Endodermal cell (in vitro differentiated cells): ENCODE results near the gene SF3B3. TPM values are rescaled to one million over a fixed set of nuclear protein-coding genes. Genes with fewer than 3 reads are reported as not detected.

Experiments
- DNase-seq: peaks from one replicate; pipeline ENCODE4 v3.0.0-alpha.2; 2017
- H3K27ac ChIP-seq: 2 replicates; pipeline ENCODE4 v1.5.1; 2013; ENCODE audit warnings: mild to moderate bottlenecking, low read depth, low read length, moderate library complexity
- H3K27me3 ChIP-seq: 2 replicates; pipeline ENCODE4 v1.6.1; 2013; ENCODE audit warnings: mild to moderate bottlenecking, low read length, moderate library complexity; ENCODE audit not compliant: insufficient read depth, control insufficient read depth, poor library complexity, severe bottlenecking
- H3K36me3 ChIP-seq: 2 replicates; pipeline ENCODE4 v1.7.0; 2013; ENCODE audit warnings: mild to moderate bottlenecking, low read length, moderate library complexity; ENCODE audit not compliant: control insufficient read depth, insufficient read depth
- H3K4me1 ChIP-seq: one replicate; pipeline ENCODE4 v1.7.0; 2013; ENCODE audit warnings: low read length; ENCODE audit not compliant: control insufficient read depth, insufficient read depth
- H3K4me3 ChIP-seq: 2 replicates; pipeline ENCODE4 v1.5.1; 2013; ENCODE audit warnings: mild to moderate bottlenecking, low read length, moderate library complexity
- H3K9ac ChIP-seq: 2 replicates; pipeline ENCODE4 v1.6.1; 2013; ENCODE audit warnings: mild to moderate bottlenecking, low read length, moderate library complexity; ENCODE audit not compliant: poor library complexity, severe bottlenecking; ENCODE audit errors: extremely low read depth
- H3K9me3 ChIP-seq: 2 replicates; pipeline ENCODE4 v1.6.1; 2013; ENCODE audit warnings: mild to moderate bottlenecking, low read length, moderate library complexity; ENCODE audit not compliant: control insufficient read depth
- H3K27ac Mint-ChIP-seq: 2 replicates; pipeline ENCODE4 v1.8.0; 2020; ENCODE audit warnings: mixed read lengths
- H3K27me3 Mint-ChIP-seq: 2 replicates; pipeline ENCODE4 v1.8.0; 2021; ENCODE audit warnings: mild to moderate bottlenecking, mixed read lengths; ENCODE audit not compliant: insufficient read depth
- H3K36me3 Mint-ChIP-seq: 2 replicates; pipeline ENCODE4 v1.8.0; 2020; ENCODE audit warnings: low read depth, mixed read lengths
- H3K4me1 Mint-ChIP-seq: 2 replicates; pipeline ENCODE4 v1.8.0; 2020; ENCODE audit warnings: mixed read lengths
- H3K4me3 Mint-ChIP-seq: 2 replicates; pipeline ENCODE4 v1.8.0; 2020; ENCODE audit warnings: mild to moderate bottlenecking, moderate library complexity, mixed read lengths
- H3K9me3 Mint-ChIP-seq: 2 replicates; pipeline ENCODE4 v1.8.0; 2020; ENCODE audit warnings: mild to moderate bottlenecking, mixed read lengths
- whole genome bisulfite sequencing, 2 experiments: methylation state at CpG; one replicate each; pipeline versions ENCODE4 v1.1.5 to v1.1.7; 2013; ENCODE audit warnings: missing lambda C conversion rate in 2 of 2, mixed read lengths in 1 of 2; ENCODE audit not compliant: insufficient coverage in 1 of 2, insufficient read length in 1 of 2; 5-methylcytosine and 5-hydroxymethylcytosine counted together
- total RNA-seq, 2 donors: library from RNA; stranded (reverse); fragmentation: NEBNext Ultra II Directional in 1 of 2; extraction: Animal tissue kit (Norgen Biotek cat#: 25700) in 1 of 2; gene quantifications; 2 replicates in 1 of 2; 3 replicates in 1 of 2; pipeline ENCODE4 v1.2.1, GENCODE V29; 2021
- TF ChIP-seq, protein P1 (sequence below): fragments of 200-600 bp; sonication (generic); conservative IDR thresholded peaks from 2 replicates; pipeline ENCODE4 v1.5.0; 2021; ENCODE audit warnings: antibody characterized with exemption, mild to moderate bottlenecking

SF3B3 gene
- total RNA-seq, 2 donors from 2014 or later = 479 to 484 TPM

DNA sequence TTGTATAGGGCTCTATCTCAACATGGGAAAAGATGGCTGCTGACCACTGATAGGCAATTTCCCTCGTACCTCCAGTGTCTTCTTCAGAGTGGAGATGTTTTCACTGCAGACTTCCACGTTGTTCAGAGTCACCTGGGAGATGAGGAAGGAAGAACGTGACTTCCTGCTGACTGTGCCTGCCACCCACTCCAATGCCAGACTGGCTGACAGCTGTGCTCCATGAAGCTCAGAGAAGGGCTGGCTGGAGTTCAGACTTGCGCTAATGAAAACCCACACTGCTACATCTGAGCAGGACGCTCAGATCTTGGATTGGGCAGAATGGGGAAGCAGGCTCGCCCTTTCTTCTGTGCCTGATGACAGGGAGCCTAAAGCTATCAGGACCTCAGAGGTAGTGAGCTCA, 33.4 kb upstream of the SF3B3 start:
- H3K4me1 ChIP-seq = no peaks in the 10 kb centered on the region
- no peak overlapping the region for H3K27ac Mint-ChIP-seq
- no peak overlapping the region for H3K4me3 ChIP-seq
- TF ChIP-seq, protein P1, sequence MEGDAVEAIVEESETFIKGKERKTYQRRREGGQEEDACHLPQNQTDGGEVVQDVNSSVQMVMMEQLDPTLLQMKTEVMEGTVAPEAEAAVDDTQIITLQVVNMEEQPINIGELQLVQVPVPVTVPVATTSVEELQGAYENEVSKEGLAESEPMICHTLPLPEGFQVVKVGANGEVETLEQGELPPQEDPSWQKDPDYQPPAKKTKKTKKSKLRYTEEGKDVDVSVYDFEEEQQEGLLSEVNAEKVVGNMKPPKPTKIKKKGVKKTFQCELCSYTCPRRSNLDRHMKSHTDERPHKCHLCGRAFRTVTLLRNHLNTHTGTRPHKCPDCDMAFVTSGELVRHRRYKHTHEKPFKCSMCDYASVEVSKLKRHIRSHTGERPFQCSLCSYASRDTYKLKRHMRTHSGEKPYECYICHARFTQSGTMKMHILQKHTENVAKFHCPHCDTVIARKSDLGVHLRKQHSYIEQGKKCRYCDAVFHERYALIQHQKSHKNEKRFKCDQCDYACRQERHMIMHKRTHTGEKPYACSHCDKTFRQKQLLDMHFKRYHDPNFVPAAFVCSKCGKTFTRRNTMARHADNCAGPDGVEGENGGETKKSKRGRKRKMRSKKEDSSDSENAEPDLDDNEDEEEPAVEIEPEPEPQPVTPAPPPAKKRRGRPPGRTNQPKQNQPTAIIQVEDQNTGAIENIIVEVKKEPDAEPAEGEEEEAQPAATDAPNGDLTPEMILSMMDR = no peak
- WGBS, 2 experiments = 94 to 99% methylated on average over 6 of the region's 6 CpGs
- no peak for DNase-seq
- no peaks in the 10 kb centered on the region for H3K9me3 Mint-ChIP-seq
- no peak overlapping the region for H3K4me3 Mint-ChIP-seq
- no peaks in the 10 kb centered on the region for H3K9me3 ChIP-seq
- peaks cover 33% of the 10 kb centered on the region for H3K36me3 ChIP-seq
- H3K27ac ChIP-seq = no peak overlapping the region
- peaks cover 44% of the 10 kb centered on the region for H3K36me3 Mint-ChIP-seq
- H3K4me1 Mint-ChIP-seq = no peaks in the 10 kb centered on the region
- H3K9ac ChIP-seq = no peak overlapping the region
- no peaks in the 10 kb centered on the region for H3K27me3 Mint-ChIP-seq
- H3K27me3 ChIP-seq = no peaks in the 10 kb centered on the region

DNA sequence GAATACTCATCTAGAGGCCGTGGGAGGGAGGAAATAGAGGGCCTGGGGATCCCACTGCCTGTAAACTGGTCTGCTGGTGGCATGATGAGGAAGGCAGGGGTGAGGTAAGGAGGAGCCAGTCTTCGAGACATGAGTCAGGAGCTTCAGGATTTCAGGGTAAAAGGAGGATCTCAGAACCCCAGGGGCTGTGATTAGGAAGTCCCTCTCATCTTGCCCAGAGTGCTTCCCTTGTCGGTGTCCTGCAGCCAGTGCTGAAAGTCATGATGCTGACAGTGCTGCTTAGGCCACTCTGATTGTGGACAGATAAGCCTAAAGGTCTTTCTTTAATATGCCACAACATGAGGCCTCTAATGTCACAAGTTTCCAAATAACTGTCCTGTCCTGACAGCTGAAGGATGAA, 29.8 kb upstream of the SF3B3 start:
- H3K36me3 Mint-ChIP-seq = peaks cover 63% of the 10 kb centered on the region
- no peaks in the 10 kb centered on the region for H3K27me3 Mint-ChIP-seq
- Histone ChIP-seq H3K27me3 (no peaks in the 10 kb centered on the region), H3K9me3 (no peaks in the 10 kb centered on the region), H3K36me3 (peaks cover 66% of the 10 kb centered on the region), H3K4me1 (no peaks in the 10 kb centered on the region), H3K4me3 (no peak overlapping the region), H3K9ac (no peak overlapping the region), H3K27ac (no peak overlapping the region)
- H3K9me3 Mint-ChIP-seq = no peaks in the 10 kb centered on the region
- TF ChIP-seq, protein P1 = no peak
- H3K4me1 Mint-ChIP-seq = no peaks in the 10 kb centered on the region
- no peak overlapping the region for H3K27ac Mint-ChIP-seq
- no peak overlapping the region for H3K4me3 Mint-ChIP-seq
- DNase-seq = no peak
- 92 to 95% methylated on average over 2 to 3 of the region's 3 CpGs for WGBS, 2 experiments

DNA sequence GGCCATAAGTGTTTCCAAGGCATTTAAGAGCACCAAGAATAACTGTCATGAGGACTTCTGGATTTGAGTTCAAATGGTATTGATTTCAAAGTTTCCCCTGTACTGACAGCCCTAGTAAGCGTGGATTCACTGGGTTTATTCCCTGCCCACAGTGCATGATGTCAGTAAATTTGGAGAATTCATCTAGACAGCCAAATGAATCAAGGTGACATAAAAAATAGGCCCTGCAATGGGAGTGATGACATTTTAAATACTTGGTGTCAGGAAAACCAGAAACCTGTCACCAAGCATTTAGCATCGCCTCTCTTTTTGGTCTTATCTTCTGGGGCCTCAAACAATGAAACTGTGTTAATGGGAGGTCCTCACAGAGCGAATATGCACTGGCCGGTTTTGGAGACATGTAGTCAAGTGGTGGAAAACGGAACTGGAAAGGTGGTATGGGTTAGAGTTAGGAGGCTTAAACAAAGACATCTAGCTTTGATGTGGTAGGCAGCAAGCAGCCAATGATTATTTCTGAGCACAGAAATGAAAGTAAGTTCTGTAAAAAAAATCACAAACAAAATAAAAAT, 29.3 kb upstream of the SF3B3 start:
- no peaks in the 10 kb centered on the region for H3K9me3 Mint-ChIP-seq
- no peak overlapping the region for H3K4me3 ChIP-seq
- no peaks in the 10 kb centered on the region for H3K27me3 ChIP-seq
- H3K4me3 Mint-ChIP-seq = no peak overlapping the region
- no peak overlapping the region for H3K27ac ChIP-seq
- TF ChIP-seq, protein P1 = no peak
- peaks cover 66% of the 10 kb centered on the region for H3K36me3 Mint-ChIP-seq
- 81 to 85% methylated on average over 4 to 5 of the region's 5 CpGs for WGBS, 2 experiments
- DNase-seq = no peak
- no peaks in the 10 kb centered on the region for H3K27me3 Mint-ChIP-seq
- no peaks in the 10 kb centered on the region for H3K4me1 Mint-ChIP-seq
- H3K27ac Mint-ChIP-seq = no peak overlapping the region
- peaks cover 71% of the 10 kb centered on the region for H3K36me3 ChIP-seq
- no peaks in the 10 kb centered on the region for H3K4me1 ChIP-seq
- H3K9me3 ChIP-seq = no peaks in the 10 kb centered on the region
- H3K9ac ChIP-seq = no peak overlapping the region
